Right forelimb (tissue), 1 donor: ENCODE measurements around the gene SYNGAP1.
A peak's percentile ranks its signal among the peaks of the same experiment; 100 is the strongest.

Experiments
- DNase-seq: peaks from one replicate; pipeline ENCODE4 v3.0.0-alpha.2; 2018

SYNGAP1 gene

DNA sequence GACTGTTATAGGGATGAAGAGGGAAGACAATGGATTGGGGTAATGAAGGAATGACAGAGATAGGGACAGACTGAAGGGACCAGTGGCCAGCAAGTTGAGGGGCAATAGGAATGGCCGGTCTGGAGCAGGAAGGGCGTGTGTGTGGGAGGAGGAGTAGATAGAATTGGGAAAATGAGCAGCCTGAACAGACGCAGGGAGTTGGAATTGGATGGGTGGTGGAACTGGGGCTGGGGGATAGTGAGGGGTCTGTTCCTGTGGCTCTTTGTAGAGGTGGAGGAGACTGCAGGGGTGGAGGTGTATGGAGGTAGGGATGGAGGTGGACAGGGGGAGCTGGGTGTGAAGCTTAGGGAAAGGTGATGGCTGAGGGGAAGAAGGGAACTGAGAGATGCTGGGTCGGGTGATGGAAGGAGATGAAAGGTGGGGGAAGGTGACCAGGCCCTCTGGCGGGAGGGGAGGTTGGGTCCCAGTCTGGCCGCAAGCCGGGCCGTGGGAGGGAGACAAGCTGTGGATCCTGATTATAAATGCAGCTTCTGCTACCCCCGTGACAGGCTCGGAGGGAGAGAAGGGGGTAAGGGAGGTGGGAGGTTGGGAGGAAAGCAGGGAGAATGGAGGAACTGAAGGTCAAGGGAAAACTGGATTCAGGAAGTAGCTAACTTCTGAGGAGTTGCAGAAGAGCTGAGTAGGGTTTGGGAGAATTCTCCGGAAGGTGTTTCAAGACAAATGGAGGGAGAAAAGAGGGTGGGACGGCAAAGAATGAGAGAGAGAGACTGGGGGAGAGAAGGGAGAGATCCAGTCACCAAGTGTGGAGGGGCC, 5.2 kb downstream of the SYNGAP1 start:
- DNase-seq: no peak

DNA sequence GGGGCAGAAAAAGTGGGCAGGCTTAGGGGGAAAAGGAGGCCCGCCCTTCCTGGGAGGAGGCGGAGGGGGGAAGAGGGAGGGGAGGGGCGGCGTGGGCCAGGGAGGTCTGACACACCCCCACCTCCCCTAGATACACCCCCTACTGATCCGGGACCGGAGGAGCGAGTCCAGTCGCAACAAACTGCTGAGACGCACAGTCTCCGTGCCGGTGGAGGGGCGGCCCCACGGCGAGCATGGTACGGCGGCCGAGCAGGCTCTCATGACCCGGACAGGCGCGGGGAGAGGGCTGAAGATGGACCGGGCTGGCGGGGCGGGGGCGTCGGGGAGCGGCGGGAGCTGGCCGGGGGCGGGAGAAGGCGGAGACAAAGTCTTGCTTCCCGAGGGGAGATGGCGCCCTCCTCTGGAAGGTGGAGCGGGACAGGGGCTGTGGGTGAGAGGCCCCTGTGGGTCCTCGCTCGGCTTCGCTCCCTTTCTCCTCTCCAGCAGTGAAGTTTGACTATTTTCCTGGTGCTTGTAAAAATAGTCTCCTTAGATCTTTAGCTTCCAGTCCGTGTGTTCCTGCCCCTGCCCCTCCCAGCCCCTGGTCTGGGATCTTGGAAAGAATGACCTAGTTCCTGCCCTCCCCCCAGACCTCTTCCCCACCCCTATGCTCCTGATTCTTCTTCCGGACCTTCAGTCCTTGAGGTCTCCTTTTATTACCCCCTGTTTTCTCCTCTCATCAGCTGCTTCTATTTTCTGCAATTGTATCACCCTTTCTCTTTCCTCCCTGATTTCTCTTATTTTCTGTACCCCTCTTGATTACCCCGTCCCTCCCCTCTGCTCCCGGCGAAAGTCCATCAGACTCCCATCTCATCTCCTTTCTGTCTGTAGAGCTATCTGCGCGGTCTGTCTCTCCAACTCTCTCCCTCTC, 6.1 kb downstream of the SYNGAP1 start:
- DNase-seq: peak; percentile 92

DNA sequence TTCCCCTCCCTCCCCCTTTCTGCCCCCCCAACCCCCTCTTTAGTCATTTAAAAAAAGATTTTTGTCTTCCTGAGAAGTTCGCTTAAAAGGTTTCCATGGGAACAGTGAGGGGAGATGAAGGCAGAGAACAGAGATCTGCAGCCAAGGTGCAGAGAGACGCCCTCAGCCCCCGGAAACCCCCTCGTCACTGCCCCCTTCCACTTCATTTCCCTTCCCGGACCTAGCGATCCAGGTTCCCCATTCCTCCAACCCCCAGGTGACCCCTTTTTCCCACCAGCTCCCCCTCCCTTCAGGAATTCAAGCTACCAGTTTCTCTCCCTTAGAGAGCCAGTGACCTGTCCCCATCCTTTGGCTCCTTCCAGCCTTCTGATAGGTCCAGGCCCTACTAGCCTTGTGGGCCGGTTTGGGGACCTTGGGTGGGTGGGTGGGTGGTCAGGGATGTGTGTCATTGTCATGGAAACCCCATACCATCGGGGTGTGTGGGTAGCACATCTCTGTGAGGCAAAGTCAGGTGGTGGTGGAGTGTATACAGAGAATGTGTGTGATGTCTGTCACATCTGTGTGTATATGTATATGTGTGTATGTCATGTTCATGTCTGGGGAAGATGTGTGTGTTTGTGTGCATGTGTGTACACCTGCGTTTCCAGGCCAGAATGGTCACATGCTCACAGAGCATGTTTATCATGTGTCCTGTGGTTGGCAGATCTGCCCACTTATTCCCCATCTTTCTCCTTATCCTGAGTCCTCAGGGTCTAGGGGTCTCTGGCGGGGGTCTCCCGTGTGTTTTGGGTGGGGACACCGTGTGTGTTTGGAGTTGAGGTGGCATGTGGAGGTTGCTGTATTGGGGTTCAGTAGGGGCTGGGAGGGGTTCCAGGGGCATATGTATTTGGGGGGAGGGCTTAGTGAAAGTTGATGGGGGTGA, 7.0 kb downstream of the SYNGAP1 start:
- DNase-seq: no peak

DNA sequence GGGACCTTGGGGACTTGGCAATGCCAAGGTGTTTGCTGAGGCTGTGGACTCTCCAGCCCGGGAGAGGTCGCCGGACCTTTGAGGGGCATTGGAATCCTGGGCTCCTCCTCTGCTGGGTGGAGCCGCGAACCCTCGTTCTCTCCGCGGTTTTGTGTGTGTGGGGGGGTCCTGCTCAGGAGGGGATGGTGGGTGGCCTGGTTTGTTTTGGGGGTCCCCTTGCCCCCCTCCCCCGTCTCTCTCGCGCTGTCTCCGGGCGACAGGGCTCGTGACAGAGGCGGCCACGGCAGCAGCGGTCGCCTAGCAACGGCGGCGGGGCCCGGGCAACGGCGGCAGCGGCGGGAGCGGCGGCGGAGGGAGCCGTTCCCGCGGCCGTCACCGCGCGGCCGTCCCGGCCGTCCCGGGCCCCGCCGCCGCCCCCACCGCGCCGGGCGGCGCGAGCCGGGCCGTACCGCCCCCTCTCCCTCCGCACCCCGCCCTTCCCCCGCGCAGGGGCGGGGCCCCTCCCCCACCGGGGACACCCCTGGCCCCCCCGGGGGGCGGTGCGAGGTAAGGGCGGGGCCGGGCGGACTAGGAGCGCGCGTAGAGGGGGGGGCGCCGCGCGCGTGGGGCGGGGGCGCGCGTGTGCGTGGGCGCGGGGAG, 7.8 kb downstream of the SYNGAP1 start:
- DNase-seq: no peak

GRCh38 chr6:33428224-33428965, 8.5 kb downstream of the SYNGAP1 start:
- DNase-seq: peak; percentile 65

DNA sequence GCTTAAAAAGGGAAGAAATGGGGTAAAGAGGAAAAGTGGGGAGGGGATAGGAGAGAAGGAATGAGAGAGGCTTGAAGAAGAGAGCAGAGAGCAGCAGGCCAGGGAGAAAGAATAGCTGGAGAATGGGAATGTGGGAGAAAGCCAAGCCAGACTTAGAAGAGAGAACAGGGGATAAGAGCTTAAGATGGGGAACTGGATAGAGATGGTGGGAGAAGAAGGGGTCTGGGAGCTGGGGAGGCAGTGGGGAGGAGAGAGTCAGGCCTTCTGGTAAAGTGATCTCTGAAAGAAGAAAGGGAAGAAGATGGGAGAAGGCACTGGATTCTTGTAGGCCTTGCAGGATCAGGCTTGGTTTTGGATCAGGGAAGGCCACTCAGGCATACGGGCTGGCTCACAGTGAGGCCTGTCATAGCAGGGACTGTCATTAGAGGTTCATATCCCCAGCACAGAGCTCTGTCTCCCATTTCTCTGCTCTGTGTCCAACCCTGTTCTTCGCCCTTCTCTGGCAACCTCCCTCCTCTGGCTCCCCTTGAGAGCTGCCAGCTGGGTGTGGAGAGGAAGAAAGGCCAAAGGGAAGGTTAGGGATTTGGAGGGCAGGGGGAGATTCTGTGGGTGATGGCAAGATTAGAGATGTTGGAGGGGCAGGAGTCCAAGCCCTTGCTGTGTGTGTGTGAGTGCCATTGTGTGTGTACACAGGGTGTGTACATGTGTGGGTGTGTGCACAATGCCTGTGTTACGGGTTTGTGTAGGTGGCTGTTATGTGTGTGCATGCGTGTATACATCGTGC, 9.3 kb downstream of the SYNGAP1 start:
- no peak for DNase-seq

DNA sequence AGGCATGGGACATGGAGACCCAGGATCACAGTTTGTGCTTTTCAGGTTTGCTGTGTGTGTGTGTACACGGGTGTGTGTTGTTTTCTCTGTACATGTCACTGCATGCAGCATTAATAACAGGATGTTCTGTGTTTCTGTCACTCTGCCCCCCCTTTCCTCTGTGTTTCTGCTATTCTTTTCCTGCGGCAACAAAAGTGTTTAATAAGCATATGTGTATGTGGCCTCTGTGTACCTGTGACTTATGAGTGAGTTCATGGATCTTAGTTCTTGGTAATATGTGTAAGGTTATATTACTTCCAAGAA, 9.8 kb downstream of the SYNGAP1 start:
- no peak for DNase-seq

DNA sequence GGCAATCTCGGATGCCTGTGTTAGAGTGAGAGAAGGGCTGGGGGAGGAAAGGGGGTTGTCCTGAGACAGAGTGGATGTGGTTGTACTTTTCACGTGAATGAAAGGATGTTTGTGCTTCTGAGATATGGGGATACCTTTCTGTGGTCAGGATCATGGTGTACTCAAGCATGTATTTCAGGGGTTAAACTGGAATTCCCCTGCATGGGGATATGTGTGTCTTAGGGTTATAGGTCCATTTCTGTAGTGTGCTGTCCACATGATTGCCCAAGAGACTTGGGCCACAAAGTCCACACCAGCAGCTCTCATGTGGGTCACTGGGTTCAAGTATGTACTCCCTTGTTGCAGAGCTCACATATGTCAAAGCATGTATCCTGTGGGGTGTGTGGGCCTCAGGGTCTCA, 10.5 kb downstream of the SYNGAP1 start:
- DNase-seq: no peak

GRCh38 chr6:33430991-33431879, 11.4 kb downstream of the SYNGAP1 start:
- DNase-seq: peak; percentile 81

- DNase-seq: no peak
Measured at GRCh38 chr6:33431880-33432541, 12.1 kb downstream of the SYNGAP1 start.

DNA sequence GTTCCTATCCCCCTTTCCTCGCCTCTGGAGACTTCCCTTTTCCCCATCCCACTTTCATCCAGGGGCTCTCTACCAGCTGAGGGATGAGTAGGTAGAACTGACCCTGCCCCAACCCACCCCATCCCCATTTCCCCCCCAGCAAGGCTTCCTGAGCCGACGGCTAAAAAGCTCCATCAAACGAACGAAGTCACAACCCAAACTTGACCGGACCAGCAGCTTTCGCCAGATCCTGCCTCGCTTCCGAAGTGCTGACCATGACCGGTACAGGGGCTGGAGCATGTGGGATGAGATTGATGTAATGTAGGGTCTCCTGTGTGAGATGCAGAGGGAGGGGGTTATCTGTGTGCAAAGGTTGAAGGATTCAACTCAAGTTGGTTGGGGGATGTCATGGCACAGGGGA, 12.7 kb downstream of the SYNGAP1 start:
- DNase-seq: no peak

DNA sequence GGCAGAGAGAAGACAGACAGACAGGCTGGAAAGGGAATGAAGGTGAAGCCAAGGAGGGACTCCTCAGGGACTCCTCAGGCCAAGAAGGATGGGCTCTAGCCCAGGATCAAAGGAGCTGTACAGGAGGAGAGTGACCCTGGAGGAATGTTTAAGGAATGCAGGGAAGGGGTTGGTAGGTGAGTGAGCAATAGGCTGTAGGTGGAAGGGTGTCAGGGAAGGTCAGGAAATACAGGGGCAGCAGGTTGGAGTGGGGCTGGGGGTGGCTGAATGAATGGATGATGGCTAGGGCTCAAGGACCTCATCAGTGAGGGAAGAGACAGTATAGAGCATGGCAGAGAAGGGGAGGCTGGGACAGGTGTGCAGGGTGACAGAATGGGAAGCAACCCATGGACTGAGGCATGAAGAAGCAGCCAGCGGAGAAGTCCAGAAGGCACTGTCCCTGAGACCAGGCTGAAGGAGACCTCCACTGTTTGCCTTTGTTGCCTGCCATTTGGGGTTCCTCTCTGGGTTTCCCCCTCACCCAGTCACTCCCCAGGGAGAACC, 13.2 kb downstream of the SYNGAP1 start:
- DNase-seq: no peak

DNA sequence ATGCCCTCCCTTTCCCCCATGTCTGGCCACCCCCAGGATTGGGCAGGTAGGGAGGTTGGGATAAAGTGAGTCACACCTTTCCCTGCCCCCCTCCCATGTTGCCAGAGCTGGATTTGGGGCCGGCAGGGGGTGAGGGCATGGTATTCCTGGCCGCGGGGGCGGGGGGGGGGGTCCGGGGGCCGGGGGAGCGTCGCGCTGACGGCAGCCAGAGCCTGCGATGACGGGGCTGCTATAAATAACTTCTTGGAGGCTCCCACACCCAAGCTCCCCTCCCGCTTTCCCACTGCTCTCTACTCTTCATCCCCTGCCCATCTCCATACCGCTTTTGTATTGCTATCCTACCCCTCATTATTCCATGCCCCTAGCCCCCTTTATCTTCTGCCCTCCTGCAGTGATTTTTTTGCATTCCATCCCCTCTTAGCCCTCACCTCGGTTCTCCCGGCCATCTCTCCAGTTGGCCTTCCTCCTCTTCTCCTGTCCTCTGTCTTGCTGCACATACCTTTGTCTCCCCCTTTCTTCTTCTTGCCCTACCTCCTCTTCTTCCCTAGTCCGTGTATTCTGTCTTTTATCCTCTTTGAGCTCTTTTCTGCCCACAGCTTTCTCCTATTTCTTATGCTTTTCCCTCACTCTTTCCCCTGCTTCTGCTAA, 13.8 kb downstream of the SYNGAP1 start:
- DNase-seq: no peak

GRCh38 chr6:33434961-33435360, 15.1 kb downstream of the SYNGAP1 start:
- DNase-seq: no peak

DNA sequence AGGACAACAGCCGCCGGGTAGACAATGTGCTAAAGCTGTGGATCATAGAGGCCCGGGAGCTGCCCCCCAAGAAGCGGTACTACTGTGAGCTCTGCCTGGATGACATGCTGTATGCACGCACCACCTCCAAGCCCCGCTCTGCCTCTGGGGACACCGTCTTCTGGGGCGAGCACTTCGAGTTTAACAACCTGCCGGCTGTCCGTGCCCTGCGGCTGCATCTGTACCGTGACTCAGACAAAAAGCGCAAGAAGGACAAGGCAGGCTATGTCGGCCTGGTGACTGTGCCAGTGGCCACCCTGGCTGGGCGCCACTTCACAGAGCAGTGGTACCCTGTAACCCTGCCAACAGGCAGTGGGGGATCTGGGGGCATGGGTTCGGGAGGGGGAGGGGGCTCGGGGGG, 17.8 kb downstream of the SYNGAP1 start:
- DNase-seq: no peak

DNA sequence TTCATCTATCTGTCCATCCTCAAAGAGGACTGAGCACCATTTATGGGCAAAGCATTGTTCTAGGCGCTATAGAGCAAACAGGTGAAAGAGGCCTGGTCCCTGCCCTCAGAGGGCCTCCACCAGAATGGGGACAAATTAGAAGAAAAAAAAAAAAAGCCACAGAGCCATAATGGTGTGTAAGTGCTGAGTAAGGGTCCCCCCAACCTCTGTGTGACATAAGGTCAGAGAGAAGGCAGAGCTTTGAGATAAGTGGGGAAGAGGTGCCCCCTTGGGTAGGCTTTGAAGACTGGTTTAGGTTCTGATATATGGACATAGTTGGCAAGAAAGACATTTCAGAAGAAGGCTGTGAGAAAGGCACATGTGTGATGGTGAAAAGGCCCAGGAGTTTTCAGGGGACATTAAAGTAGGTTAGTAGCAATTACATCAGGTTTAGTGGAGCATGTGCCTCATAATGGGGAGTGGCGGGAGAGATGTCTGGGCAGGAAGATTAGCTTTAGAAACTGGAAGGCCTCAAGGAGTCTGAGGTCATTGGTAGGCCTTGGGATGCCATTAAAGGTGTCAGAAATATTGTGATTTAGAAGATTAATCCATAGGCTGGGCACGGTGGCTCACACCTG, 19.2 kb downstream of the SYNGAP1 start:
- no peak for DNase-seq

GRCh38 chr6:33439956-33440648, 20.2 kb downstream of the SYNGAP1 start:
- DNase-seq: no peak
